OCI-LY7 (cell line): Measurements from ENCODE around the gene FGD3.

ENCODE experiments used
- EZH2phosphoT487 ChIP-seq: fragments of 200-600 bp; sonication (generic); IDR thresholded peaks from 2 replicates; pipeline ENCODE4 v1.6.1; 2018; ENCODE audit warnings: low read depth, borderline replicate concordance, mild to moderate bottlenecking, mixed run types, antibody characterized with exemption, low read length, moderate library complexity, mixed read lengths
- TF ChIP-seq, protein P1 (sequence below): fragments of 200-600 bp; sonication (generic); conservative IDR thresholded peaks from 2 replicates; pipeline ENCODE4 v1.5.1; 2014; ENCODE audit warnings: mild to moderate bottlenecking, antibody characterized with exemption, low read length, moderate library complexity, mixed read lengths

- TF ChIP-seq, protein P1, sequence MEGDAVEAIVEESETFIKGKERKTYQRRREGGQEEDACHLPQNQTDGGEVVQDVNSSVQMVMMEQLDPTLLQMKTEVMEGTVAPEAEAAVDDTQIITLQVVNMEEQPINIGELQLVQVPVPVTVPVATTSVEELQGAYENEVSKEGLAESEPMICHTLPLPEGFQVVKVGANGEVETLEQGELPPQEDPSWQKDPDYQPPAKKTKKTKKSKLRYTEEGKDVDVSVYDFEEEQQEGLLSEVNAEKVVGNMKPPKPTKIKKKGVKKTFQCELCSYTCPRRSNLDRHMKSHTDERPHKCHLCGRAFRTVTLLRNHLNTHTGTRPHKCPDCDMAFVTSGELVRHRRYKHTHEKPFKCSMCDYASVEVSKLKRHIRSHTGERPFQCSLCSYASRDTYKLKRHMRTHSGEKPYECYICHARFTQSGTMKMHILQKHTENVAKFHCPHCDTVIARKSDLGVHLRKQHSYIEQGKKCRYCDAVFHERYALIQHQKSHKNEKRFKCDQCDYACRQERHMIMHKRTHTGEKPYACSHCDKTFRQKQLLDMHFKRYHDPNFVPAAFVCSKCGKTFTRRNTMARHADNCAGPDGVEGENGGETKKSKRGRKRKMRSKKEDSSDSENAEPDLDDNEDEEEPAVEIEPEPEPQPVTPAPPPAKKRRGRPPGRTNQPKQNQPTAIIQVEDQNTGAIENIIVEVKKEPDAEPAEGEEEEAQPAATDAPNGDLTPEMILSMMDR = no peak
- no peak for TF ChIP-seq EZH2phosphoT487
These were observed 111.8 kb downstream of the FGD3 start for GRCh38 chr9:93059011-93059714.
